ENCODE data around the gene TBC1D21. TPM values are rescaled to one million over a fixed set of nuclear protein-coding genes. Genes with fewer than 3 reads are reported as not detected.

TBC1D21 gene, protein sequence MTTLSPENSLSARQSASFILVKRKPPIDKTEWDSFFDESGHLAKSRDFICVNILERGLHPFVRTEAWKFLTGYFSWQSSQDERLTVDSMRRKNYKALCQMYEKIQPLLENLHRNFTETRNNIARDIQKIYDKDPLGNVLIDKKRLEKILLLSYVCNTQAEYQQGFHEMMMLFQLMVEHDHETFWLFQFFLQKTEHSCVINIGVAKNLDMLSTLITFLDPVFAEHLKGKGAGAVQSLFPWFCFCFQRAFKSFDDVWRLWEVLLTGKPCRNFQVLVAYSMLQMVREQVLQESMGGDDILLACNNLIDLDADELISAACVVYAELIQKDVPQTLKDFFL
- not detected for total RNA-seq
- long read RNA-seq = 0 reads

DNA sequence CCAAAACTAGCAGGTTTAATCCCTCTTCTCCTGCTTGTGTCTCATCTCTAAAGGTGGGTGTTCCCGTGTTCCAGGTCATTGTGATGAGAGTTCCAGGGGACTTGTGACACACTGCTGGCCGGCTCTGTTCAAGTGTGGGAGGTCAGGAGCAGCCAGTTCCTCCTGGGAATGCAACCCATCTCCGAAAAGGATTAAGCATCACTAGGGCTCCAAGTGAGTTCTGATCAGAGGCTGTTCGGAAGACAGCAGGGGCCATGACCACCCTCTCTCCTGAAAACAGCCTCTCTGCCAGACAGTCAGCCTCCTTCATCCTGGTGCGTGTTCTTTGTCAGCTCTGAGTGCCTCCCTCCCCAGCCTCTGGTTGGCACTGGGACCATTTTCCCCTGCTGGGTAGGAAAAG is at the start of gene TBC1D21:
TBC1D21 (plus strand) TSS at position 109 of the 400 bp plus-strand sequence; CDS start at position 255, 146 bp downstream.
- no peak for ATAC-seq
- H3K4me1 ChIP-seq = no peaks in the 10 kb centered on the region
- H3K27me3 ChIP-seq (ENCODE audit: low read depth) = peaks cover 20% of the 10 kb centered on the region
- no peak for TF ChIP-seq CTCF (IDR thresholded peaks at IDR 0.05)
- no peak within 1 kb of the TSS for H3K4me3 ChIP-seq
- H3K27ac ChIP-seq = no peak within 1 kb of the TSS
- DNase-seq = no peak
- no peaks in the 10 kb centered on the region for H3K9me3 ChIP-seq
- no peaks in the 10 kb centered on the region for H3K36me3 ChIP-seq
- intact Hi-C loops (cut with DNase I) = no loop called here

DNA sequence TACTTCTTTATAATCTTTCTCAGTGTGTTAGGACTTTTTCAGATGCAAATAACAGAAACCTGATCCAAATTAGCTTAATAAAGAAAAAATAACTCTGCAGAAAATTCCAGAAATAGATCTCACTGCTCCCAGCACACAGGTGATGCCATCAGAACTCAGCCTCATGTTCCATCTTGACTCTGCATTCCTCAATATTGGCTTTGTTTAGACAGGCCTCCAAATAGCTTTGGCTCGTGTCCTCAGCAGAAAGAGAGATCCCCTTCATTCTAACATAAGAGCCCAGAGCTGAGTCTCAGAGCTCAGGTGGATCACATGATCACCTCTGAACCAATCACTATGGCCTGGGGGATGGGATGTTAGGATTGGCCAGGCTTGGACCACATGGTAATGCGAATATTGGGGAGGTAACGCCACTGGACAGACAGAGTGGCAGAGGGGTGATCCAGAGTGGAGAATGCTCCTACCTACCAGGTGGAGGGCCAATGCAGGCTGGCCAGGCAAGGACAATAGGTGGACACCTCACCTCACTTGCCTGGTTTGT is 46.6 kb upstream of the TBC1D21 start:
- Histone ChIP-seq H3K36me3 (no peaks in the 10 kb centered on the region), H3K4me3 (no peak overlapping the region), H3K4me1 (no peaks in the 10 kb centered on the region), H3K27ac (no peak overlapping the region), H3K27me3 (ENCODE audit: low read depth) (peaks cover 9% of the 10 kb centered on the region), H3K9me3 (no peaks in the 10 kb centered on the region)
- DNase-seq = no peak
- ATAC-seq = no peak
- intact Hi-C loops (cut with DNase I) = no loop called here
- TF ChIP-seq CTCF (IDR thresholded peaks at IDR 0.05) = no peak

- ATAC-seq (no peak), DNase-seq (no peak)
- intact Hi-C loops (cut with DNase I) = no loop called here
- Histone ChIP-seq H3K27ac (no peak overlapping the region), H3K27me3 (ENCODE audit: low read depth) (peaks cover 12% of the 10 kb centered on the region), H3K4me1 (no peaks in the 10 kb centered on the region), H3K9me3 (no peaks in the 10 kb centered on the region), H3K36me3 (no peaks in the 10 kb centered on the region), H3K4me3 (no peak overlapping the region)
- TF ChIP-seq CTCF (IDR thresholded peaks at IDR 0.05) = no peak
Observed at GRCh38 chr15:73829523-73829922, 43.8 kb upstream of the TBC1D21 start.

GRCh38 chr15:73832657-73833056 is 40.7 kb upstream of the TBC1D21 start:
- Histone ChIP-seq H3K36me3 (no peaks in the 10 kb centered on the region), H3K4me1 (no peaks in the 10 kb centered on the region), H3K27me3 (ENCODE audit: low read depth) (peaks cover 12% of the 10 kb centered on the region), H3K9me3 (no peaks in the 10 kb centered on the region), H3K27ac (no peak overlapping the region), H3K4me3 (no peak overlapping the region)
- DNase-seq (no peak), ATAC-seq (no peak)
- TF ChIP-seq CTCF (IDR thresholded peaks at IDR 0.05) = no peak
- intact Hi-C loops (cut with DNase I) = no loop called here

- intact Hi-C loops (cut with DNase I) = no loop called here
- no peak for TF ChIP-seq CTCF (IDR thresholded peaks at IDR 0.05)
- ATAC-seq = no peak
- DNase-seq = no peak
- Histone ChIP-seq H3K4me1 (no peaks in the 10 kb centered on the region), H3K4me3 (no peak overlapping the region), H3K27me3 (ENCODE audit: low read depth) (peaks cover 10% of the 10 kb centered on the region), H3K27ac (no peak overlapping the region), H3K36me3 (no peaks in the 10 kb centered on the region), H3K9me3 (no peaks in the 10 kb centered on the region)
Observed at GRCh38 chr15:73836845-73837244, 36.5 kb upstream of the TBC1D21 start.
